GM18858 (cell line): Measurements from ENCODE around the gene LAMA1.

Source experiments
- ATAC-seq: cut with Tn5 transposase; IDR thresholded peaks from one replicate; pipeline ENCODE4 v1.9.1; 2021; ENCODE audit not compliant: unreplicated experiment

The LAMA1 gene

GRCh38 chr18:7116001-7116730 lies 1.4 kb downstream of the LAMA1 start:
- ATAC-seq, result no peak

- no peak for ATAC-seq
Observed at GRCh38 chr18:7112936-7113335, 4.7 kb downstream of the LAMA1 start.

GRCh38 chr18:7111134-7111533 lies 6.5 kb downstream of the LAMA1 start:
- ATAC-seq, result no peak

GRCh38 chr18:7105943-7106342 lies 11.7 kb downstream of the LAMA1 start:
- ATAC-seq, result no peak

GRCh38 chr18:7105268-7105667 lies 12.3 kb downstream of the LAMA1 start:
- ATAC-seq, result no peak

GRCh38 chr18:7104649-7105048 lies 12.9 kb downstream of the LAMA1 start:
- ATAC-seq, result no peak

GRCh38 chr18:7102131-7102530 lies 15.5 kb downstream of the LAMA1 start:
- no peak for ATAC-seq

- ATAC-seq, result no peak
Observed at GRCh38 chr18:7096838-7097237, 20.8 kb downstream of the LAMA1 start.

- ATAC-seq, result no peak
Observed at GRCh38 chr18:7094427-7094826, 23.2 kb downstream of the LAMA1 start.

GRCh38 chr18:7090771-7091170 lies 26.8 kb downstream of the LAMA1 start:
- ATAC-seq, result no peak

GRCh38 chr18:7089369-7089768 lies 28.2 kb downstream of the LAMA1 start:
- ATAC-seq, result no peak

GRCh38 chr18:7084080-7085065 lies 33.2 kb downstream of the LAMA1 start:
- ATAC-seq, result peak; percentile 55

GRCh38 chr18:7082671-7083070 lies 34.9 kb downstream of the LAMA1 start:
- ATAC-seq, result no peak

- no peak for ATAC-seq
Observed at GRCh38 chr18:7079231-7079630, 38.4 kb downstream of the LAMA1 start.

- ATAC-seq, result no peak
Observed at GRCh38 chr18:7072593-7072992, 45.0 kb downstream of the LAMA1 start.

GRCh38 chr18:7071600-7071999 lies 46.0 kb downstream of the LAMA1 start:
- ATAC-seq, result no peak

GRCh38 chr18:7070466-7070865 lies 47.1 kb downstream of the LAMA1 start:
- no peak for ATAC-seq

GRCh38 chr18:7068871-7069590 lies 48.6 kb downstream of the LAMA1 start:
- ATAC-seq, result no peak

GRCh38 chr18:7066965-7067555 lies 50.5 kb downstream of the LAMA1 start:
- no peak for ATAC-seq

GRCh38 chr18:7065736-7066135 lies 51.9 kb downstream of the LAMA1 start:
- ATAC-seq, result no peak

GRCh38 chr18:7064346-7064745 lies 53.3 kb downstream of the LAMA1 start:
- ATAC-seq, result no peak
